Measurements from ENCODE around the gene DENND6A. TPM values are rescaled to one million over a fixed set of nuclear protein-coding genes. Genes with fewer than 3 reads are reported as not detected.

Gene DENND6A
- total RNA-seq, 4 donors from 2014 or later: 20.8 to 62.7 (median 21.8) TPM

GRCh38 chr3:57661404-57661803 is 31.5 kb downstream of the DENND6A start:
- TF ChIP-seq, protein P1, sequence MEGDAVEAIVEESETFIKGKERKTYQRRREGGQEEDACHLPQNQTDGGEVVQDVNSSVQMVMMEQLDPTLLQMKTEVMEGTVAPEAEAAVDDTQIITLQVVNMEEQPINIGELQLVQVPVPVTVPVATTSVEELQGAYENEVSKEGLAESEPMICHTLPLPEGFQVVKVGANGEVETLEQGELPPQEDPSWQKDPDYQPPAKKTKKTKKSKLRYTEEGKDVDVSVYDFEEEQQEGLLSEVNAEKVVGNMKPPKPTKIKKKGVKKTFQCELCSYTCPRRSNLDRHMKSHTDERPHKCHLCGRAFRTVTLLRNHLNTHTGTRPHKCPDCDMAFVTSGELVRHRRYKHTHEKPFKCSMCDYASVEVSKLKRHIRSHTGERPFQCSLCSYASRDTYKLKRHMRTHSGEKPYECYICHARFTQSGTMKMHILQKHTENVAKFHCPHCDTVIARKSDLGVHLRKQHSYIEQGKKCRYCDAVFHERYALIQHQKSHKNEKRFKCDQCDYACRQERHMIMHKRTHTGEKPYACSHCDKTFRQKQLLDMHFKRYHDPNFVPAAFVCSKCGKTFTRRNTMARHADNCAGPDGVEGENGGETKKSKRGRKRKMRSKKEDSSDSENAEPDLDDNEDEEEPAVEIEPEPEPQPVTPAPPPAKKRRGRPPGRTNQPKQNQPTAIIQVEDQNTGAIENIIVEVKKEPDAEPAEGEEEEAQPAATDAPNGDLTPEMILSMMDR (IDR thresholded peaks at IDR 0.05): no peak
- DNase-seq (ENCODE audit: low spot score): no peak
- no peak for ATAC-seq (ENCODE audit: low FRiP score)

- TF ChIP-seq, protein P1 (IDR thresholded peaks at IDR 0.05): no peak
- ATAC-seq (ENCODE audit: low FRiP score) (no peak), DNase-seq (ENCODE audit: low spot score) (no peak)
Measured at GRCh38 chr3:57659806-57660439, 33.0 kb downstream of the DENND6A start.

DNA sequence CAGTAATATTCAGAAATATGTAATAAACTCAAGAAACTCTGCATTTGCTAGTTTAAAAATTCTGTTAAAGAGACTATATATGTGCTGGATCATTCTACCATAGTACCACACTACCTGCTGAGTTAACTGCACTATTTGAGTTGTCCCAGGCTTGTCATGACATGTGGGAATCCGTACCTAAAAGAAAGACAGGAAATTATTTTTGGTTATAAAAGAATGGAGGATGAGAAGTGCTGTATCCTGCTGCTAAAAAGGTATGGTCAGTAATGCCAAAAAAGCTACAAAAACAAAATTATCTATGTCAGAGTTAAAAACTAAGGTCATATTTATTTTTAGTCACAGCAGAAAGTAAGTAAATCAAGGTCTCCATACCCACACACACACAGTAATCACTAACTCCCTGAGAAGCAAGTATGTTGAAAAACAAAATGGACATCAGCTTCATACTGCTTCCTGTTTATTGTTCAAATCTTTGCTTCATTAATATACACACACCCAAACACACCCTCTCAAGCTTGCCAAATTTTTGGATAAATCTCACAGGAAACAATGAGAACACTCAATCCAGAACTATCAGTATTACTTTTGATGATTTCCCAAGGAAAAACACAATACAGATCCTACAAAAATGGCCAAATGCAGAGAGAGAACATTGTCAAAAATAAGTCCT is 33.7 kb downstream of the DENND6A start:
- DNase-seq (ENCODE audit: low spot score) (no peak), ATAC-seq (ENCODE audit: low FRiP score) (no peak)
- TF ChIP-seq, protein P1 (IDR thresholded peaks at IDR 0.05): no peak

DNA sequence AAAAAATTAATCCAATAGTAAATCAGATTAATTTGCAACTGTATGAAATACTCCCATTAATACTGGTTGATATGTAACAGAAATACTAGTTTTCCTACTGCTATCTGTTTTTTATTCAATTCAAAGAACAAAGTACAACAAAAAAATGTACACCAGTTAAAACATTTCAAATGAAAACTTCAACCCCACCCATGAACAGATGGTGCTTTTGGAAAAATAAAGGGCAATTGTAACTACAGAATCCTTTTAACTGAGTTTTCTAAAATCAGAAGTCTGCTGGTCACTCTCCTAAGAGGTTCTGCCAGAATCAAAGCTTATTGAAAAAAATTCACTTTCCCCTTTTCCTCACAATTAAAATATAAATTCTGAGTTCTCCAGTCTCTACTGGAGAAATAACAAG is 34.3 kb downstream of the DENND6A start:
- no peak for ATAC-seq (ENCODE audit: low FRiP score)
- DNase-seq (ENCODE audit: low spot score): no peak
- TF ChIP-seq, protein P1 (IDR thresholded peaks at IDR 0.05): no peak

GRCh38 chr3:57655727-57656126 is 37.1 kb downstream of the DENND6A start:
- no peak for ATAC-seq (ENCODE audit: low FRiP score)
- TF ChIP-seq, protein P1 (IDR thresholded peaks at IDR 0.05): no peak

DNA sequence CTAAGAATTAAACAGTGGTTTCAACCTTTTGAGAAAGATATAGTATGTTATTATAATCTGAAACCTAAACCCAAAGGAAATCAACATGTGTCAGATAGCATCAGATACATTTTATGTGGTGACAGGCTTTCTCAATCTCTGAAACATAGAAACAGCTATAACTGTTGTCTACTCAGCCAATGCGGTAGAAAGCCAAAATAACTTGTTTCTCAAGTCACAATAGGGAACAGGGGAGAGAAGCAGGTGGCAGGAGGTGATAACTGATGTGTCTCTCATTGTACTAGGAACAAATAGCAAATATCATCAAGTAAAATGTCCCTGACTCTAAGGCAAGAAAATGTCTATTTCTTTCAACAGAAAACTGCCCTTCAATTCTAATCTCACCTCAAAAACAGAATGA is 38.6 kb downstream of the DENND6A start:
- DNase-seq (ENCODE audit: low spot score): no peak
- TF ChIP-seq, protein P1 (IDR thresholded peaks at IDR 0.05): no peak
- ATAC-seq (ENCODE audit: low FRiP score): no peak

More at GRCh38 chr3:57655727-57656126, 37.1 kb downstream of the DENND6A start:
- no peak for DNase-seq (ENCODE audit: low spot score)

- DNase-seq (ENCODE audit: low spot score): no peak
- no peak for ATAC-seq (ENCODE audit: low FRiP score)
- TF ChIP-seq, protein P1 (IDR thresholded peaks at IDR 0.05): no peak
Measured at GRCh38 chr3:57652203-57652602, 40.7 kb downstream of the DENND6A start.
